ENCODE results near the gene CSRP3. TPM values are rescaled to one million over a fixed set of nuclear protein-coding genes. Genes with fewer than 3 reads are reported as not detected.

CSRP3 gene
- total and polyA plus RNA-seq, 2 donors (not counting 3 experiments of a cell fraction or from before 2014, with no cell fraction given), result not detected

DNA sequence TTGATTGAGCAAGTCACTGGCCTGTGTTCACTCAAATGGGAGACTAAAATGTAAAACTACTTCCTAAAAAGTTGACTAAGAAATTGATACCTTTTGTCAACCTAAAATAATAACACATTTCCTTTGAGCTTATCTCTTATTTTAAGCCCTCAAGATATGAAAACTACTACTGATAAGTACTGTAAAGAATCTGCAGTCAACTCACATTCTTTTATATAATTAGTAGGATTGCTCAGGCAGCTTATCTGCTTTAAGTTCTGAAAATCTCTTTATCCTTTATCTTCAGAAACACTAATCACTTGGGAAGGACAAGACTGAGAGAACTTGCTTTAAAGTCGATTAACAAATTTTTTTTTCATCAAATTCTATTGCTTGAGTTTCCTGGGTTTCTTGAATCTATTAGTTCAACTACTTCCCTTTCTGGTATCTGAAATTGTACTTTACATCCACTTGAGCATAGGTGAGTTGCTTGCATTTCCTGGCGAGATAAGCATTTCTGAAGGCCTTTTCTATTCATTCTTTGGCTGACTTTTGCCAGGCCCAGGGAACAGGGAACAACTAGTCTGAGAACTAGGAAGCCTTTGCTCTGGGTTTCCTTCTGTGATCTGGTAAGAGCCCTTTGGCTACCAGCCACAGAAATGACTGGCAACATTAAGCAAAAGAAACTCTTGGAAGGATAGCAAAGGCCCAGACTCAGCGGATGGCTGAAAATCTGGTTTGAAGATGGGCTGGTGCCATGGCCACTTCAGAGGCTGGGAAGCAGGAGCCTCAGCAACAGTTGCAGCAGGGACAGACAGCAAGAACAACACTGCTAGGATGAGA is 19.3 kb upstream of the CSRP3 start:
- no peaks in the 10 kb centered on the region for H3K27me3 ChIP-seq (ENCODE audit: control insufficient read depth in 2 of 2, insufficient read depth in 2 of 2, low read length in 2 of 2)
- POLR2A ChIA-PET, result interaction anchor here (0.7 kb wide), 1 partner anchor 21 kb away, joined by 3 read pairs; no protein-coding TSS in a partner anchor
- H3K9ac ChIP-seq (replicated peaks; ENCODE audit: extremely low read depth, insufficient read depth, low read length), result no peak overlapping the region
- intact Hi-C loops (cut with micrococcal nuclease), result no loop called here
- no peak overlapping the region for H3K4me3 ChIP-seq (replicated peaks in 1 of 3; ENCODE audit: insufficient read depth in 1 of 3, low read depth in 1 of 3, low read length in 3 of 3)
- FAIRE-seq (no peak), DNase-seq (ENCODE audit: low read depth, low spot score) (peak; percentile 54)
- no peaks in the 10 kb centered on the region for H3K79me2 ChIP-seq (ENCODE audit: control insufficient read depth, insufficient read depth, low read length)
- peaks cover 10% of the 10 kb centered on the region for H3K4me1 ChIP-seq (ENCODE audit: control insufficient read depth, extremely low read depth, insufficient read depth, low read length)
- no peak overlapping the region for H3K4me2 ChIP-seq (ENCODE audit: insufficient read depth, low read length)
- TF ChIP-seq GATA2 (IDR thresholded peaks at IDR 0.05; ENCODE audit: insufficient read depth, insufficient read length, low read depth, low read length), result peak; percentile 16
- no peak for TF ChIP-seq FOS (IDR thresholded peaks at IDR 0.05; ENCODE audit: borderline replicate concordance, insufficient read depth, low read length)
- H3K36me3 ChIP-seq (ENCODE audit: control insufficient read depth in 2 of 2, extremely low read depth in 1 of 2, insufficient read depth in 2 of 2, low read length in 2 of 2), result peaks cover 6 to 8% of the 10 kb centered on the region in 2 experiments
- dilution Hi-C loops (cut with MboI; ENCODE audit: extremely low pct_ligation_motif_present, low sequenced_read_pairs), result no loop called here
- no peaks in the 10 kb centered on the region for H3K9me3 ChIP-seq (replicated peaks; ENCODE audit: control insufficient read depth, insufficient read depth, low read length)
- no peaks in the 10 kb centered on the region for H4K20me1 ChIP-seq (replicated peaks; ENCODE audit: control insufficient read depth, extremely low read depth, insufficient read depth, low read length)
- no peak overlapping the region for H2AFZ ChIP-seq (ENCODE audit: low read depth, low read length)
- H3K9me1 ChIP-seq (replicated peaks; ENCODE audit: control insufficient read depth, extremely low read depth, insufficient read depth, low read length), result no peaks in the 10 kb centered on the region
- CTCF ChIA-PET, result no interaction called here
- BruUV-seq (replicated peaks), result no TSS peak
- no peak overlapping the region for H3K27ac ChIP-seq (ENCODE audit: insufficient read depth, low read depth, low read length)

DNA sequence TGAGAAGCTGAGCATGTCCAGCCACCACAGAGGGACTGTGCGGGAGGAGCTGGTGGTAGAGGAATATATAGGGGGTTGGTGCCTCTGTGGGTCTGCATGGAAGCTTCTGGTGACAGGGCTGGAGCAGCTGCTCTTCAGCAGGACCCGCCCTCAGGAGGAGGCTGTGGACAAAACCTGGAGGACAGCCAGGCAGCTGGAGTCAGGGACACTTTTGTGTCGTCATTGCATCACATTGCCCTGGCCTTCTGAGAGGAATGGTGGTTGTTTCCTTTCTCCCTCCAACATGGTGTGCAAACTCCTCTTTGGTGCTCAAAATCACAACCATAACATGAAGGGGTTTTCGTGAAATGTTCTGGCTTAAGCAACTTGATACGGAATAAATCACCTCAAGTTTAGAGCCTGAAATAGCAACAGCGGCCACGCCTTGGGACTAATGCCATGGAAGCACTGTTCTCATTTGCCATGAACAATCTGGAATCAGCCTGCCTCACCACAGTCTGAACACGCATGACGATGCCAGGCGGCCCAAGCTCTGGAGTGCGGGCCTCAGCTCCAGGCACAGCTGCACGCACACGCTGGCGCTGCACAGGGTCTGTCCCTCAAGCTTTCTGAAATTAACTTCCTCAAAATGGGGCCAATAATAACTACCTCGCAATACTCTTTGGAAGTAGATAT is 17.1 kb upstream of the CSRP3 start:
- H3K9ac ChIP-seq (replicated peaks; ENCODE audit: extremely low read depth, insufficient read depth, low read length), result no peak overlapping the region
- peaks cover 10% of the 10 kb centered on the region for H3K4me1 ChIP-seq (ENCODE audit: control insufficient read depth, extremely low read depth, insufficient read depth, low read length)
- intact Hi-C loops (cut with micrococcal nuclease) (no loop called here), dilution Hi-C loops (cut with MboI; ENCODE audit: extremely low pct_ligation_motif_present, low sequenced_read_pairs) (no loop called here)
- H3K79me2 ChIP-seq (ENCODE audit: control insufficient read depth, insufficient read depth, low read length), result no peaks in the 10 kb centered on the region
- H3K27me3 ChIP-seq (ENCODE audit: control insufficient read depth in 2 of 2, insufficient read depth in 2 of 2, low read length in 2 of 2), result peaks cover 0 to 4% of the 10 kb centered on the region in 2 experiments
- TF ChIP-seq MYC (IDR thresholded peaks at IDR 0.05; ENCODE audit: low read depth, low read length) (no peak), JUN (IDR thresholded peaks at IDR 0.05; ENCODE audit: borderline replicate concordance, insufficient read depth, insufficient read length, low read depth) (no peak), POLR2AphosphoS5 (IDR thresholded peaks at IDR 0.05; ENCODE audit: insufficient read depth, low read depth, low read length) (no peak), FOS (IDR thresholded peaks at IDR 0.05; ENCODE audit: borderline replicate concordance, insufficient read depth, low read length) (no peak), GATA2 (IDR thresholded peaks at IDR 0.05; ENCODE audit: insufficient read depth, insufficient read length, low read depth, low read length) (no peak), POLR2A (IDR thresholded peaks at IDR 0.05; ENCODE audit: low read depth, low read length) (no peak), EZH2 (IDR thresholded peaks at IDR 0.05; ENCODE audit: borderline replicate concordance, low read depth, low read length, severe bottlenecking) (no peak)
- TF ChIP-seq, protein P1, sequence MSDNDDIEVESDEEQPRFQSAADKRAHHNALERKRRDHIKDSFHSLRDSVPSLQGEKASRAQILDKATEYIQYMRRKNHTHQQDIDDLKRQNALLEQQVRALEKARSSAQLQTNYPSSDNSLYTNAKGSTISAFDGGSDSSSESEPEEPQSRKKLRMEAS (IDR thresholded peaks at IDR 0.05; ENCODE audit: insufficient read depth, insufficient read length), result no peak
- TF ChIP-seq, protein P2, sequence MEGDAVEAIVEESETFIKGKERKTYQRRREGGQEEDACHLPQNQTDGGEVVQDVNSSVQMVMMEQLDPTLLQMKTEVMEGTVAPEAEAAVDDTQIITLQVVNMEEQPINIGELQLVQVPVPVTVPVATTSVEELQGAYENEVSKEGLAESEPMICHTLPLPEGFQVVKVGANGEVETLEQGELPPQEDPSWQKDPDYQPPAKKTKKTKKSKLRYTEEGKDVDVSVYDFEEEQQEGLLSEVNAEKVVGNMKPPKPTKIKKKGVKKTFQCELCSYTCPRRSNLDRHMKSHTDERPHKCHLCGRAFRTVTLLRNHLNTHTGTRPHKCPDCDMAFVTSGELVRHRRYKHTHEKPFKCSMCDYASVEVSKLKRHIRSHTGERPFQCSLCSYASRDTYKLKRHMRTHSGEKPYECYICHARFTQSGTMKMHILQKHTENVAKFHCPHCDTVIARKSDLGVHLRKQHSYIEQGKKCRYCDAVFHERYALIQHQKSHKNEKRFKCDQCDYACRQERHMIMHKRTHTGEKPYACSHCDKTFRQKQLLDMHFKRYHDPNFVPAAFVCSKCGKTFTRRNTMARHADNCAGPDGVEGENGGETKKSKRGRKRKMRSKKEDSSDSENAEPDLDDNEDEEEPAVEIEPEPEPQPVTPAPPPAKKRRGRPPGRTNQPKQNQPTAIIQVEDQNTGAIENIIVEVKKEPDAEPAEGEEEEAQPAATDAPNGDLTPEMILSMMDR (IDR thresholded peaks at IDR 0.05; ENCODE audit: extremely low read depth in 1 of 2, insufficient read depth in 1 of 2, low read depth in 1 of 2, low read length in 2 of 2), result no peak
- no peak overlapping the region for H3K27ac ChIP-seq (ENCODE audit: insufficient read depth, low read depth, low read length)
- H3K4me3 ChIP-seq (replicated peaks in 1 of 3; ENCODE audit: insufficient read depth in 1 of 3, low read depth in 1 of 3, low read length in 3 of 3), result no peak overlapping the region
- no peaks in the 10 kb centered on the region for H4K20me1 ChIP-seq (replicated peaks; ENCODE audit: control insufficient read depth, extremely low read depth, insufficient read depth, low read length)
- no peaks in the 10 kb centered on the region for H3K9me1 ChIP-seq (replicated peaks; ENCODE audit: control insufficient read depth, extremely low read depth, insufficient read depth, low read length)
- ChIA-PET CTCF (interaction anchor here (1.1 to 1.4 kb wide), 2 partner anchors 11 to 16 kb away, joined by 3 read pairs; no protein-coding TSS in a partner anchor), POLR2A (no interaction called here)
- DNase-seq (ENCODE audit: low read depth, low spot score) (no peak), FAIRE-seq (no peak)
- H2AFZ ChIP-seq (ENCODE audit: low read depth, low read length), result no peak overlapping the region
- no peaks in the 10 kb centered on the region for H3K9me3 ChIP-seq (replicated peaks; ENCODE audit: control insufficient read depth, insufficient read depth, low read length)
- H3K4me2 ChIP-seq (ENCODE audit: insufficient read depth, low read length), result no peak overlapping the region
- peaks cover 0 to 1% of the 10 kb centered on the region in 2 experiments for H3K36me3 ChIP-seq (ENCODE audit: control insufficient read depth in 2 of 2, extremely low read depth in 1 of 2, insufficient read depth in 2 of 2, low read length in 2 of 2)
- BruUV-seq (replicated peaks), result no TSS peak

All from endothelial cell of umbilical vein (primary cell).